DMS53 (cell line): ENCODE data around the gene CHURC1.
A peak's percentile ranks its signal among the peaks of the same experiment; 100 is the strongest.
"Not testable (repeated sequence)": the region's sequence is repeated elsewhere in the genome, so short reads cannot be mapped to it uniquely, and the experiment has no call there.

ENCODE experiments used
- DNase-seq: peaks from one replicate; lab custom pipeline; 2025; lab: John Stamatoyannopoulos, UW

Gene CHURC1

GRCh38 chr14:64910847-64911495 is 3.3 kb upstream of the CHURC1 start:
- peak; percentile 60 for DNase-seq

DNA sequence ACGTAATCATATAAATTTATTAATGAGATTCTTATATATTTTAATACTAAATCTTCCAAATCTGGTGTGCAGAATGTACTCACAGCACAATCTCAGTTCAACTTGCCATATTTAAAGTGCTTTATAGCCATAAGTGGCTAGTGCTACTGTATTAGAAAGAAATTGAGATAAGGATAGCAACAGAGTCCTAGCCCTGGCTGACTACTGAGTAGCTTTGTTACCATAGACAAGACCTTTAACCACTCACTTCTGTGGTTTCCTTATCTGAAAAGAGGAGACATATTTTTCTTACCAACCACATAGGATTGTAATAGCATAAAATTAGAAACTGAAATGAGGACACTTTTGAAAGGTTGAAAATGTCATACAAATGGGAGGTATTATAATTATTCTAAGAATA is 2.0 kb upstream of the CHURC1 start:
- no peak for DNase-seq

DNA sequence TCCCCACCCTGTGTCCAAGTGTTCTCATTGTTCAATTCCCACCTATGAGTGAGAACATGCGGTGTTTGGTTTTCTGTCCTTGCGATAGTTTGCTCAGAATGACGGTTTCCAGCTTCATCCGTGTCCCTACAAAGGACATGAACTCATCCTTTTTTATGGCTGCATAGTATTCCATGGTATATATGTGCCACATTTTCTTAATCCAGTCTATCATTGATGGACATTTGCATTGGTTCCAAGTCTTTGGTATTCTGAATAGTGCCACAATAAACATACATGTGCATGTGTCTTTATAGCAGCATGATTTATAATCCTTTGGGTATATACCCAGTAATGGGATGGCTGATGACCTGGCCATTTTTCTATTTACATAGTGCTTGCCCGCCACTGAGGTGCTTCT is 778 bp upstream of the CHURC1 start:
- DNase-seq: not testable (repeated sequence)

DNA sequence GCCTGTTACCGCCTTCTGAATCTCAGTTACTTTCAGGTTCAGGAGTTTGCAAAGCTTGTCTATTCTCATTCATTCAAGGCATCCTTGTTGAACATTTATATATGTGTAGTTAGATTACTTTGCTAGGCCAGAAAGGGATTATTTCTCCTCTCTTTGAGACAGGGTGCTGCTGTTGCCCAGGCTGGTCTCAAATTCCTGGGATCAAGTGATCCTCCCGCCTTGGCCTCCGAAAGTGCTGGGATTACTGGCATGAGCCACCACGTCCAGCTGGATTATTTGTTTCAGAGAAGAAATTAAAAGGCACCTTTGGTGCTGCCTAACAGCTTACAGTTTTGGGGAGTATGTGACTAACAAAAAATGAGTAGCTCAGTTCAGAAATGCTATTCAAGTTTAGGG is 772 bp downstream of the CHURC1 start:
- DNase-seq: no peak

DNA sequence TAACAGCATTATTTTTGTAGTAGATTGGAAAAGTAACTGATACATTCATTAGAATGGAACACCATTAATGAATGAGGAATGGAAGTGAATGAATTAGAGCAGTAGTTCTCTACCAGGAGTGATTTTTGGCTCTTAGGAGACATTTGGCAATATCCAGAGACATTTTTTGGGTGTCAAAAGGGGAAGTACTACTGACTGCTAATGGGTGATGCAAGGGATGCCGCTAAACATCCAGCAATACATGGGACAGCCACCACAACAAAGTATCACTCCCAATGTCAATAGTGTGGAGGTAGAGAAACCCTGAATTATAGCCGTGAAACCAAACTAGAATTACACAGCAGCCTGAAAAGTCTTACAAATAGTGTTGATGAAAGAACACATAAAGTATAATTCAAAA is 1.5 kb downstream of the CHURC1 start:
- no peak for DNase-seq

DNA sequence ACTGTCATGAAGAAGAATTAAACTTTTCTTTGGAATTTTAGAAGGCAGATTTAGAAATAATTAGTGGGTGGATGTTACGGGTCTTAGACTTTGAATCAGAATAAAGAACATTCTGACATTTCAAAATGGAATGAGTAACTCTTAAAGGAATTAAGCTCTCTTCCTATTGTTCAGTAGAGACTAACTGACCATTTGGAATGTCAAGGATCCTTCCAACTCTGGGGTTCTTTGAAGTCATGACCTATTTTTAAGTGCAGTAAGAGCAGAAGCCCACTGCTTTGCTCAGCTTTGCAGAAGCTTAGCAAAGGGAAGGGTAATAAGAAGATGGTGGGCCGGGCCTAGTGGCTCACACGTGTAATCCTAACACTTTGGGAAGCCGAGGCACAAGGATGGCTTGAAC is 4.0 kb downstream of the CHURC1 start:
- DNase-seq: no peak

DNA sequence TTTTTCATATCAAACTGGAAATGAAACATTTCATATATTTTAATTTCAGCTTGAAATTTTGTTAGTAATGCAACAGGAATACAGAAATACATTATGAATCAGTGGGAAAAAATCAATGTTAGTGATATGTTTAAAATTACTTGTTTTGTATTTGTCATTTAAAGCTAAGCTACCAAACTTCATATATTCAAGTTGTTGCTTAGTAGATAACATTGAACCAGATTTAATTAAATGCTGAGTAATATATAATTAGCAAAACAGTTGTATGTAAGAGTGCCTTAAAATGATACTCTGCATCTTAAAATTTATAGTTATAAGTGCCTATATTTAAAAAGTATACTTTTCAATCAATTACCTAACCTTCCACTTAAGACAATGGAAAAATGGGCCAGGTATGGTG is 5.0 kb downstream of the CHURC1 start:
- no peak for DNase-seq

- no peak for DNase-seq
Observed at GRCh38 chr14:64919618-64920017, 5.4 kb downstream of the CHURC1 start.

DNA sequence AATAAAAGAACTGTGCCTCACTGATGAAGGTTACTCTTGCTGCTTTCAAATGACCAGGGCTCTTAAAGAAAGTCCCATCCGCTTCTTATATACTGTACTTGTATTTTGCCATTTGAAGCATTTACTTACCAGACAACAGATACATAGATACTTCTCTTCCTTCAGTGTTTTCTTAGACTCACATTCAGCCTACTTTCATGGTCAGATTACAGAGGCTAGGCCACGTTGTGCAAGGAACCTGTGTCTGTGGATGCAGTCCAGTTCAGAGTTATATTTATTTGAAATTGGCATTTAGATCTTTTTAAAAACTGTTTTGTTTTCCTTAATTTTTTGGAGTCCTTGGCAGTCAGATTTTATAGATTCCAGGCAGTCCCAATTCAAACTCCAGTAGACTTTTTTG is 6.2 kb downstream of the CHURC1 start:
- DNase-seq: no peak

DNA sequence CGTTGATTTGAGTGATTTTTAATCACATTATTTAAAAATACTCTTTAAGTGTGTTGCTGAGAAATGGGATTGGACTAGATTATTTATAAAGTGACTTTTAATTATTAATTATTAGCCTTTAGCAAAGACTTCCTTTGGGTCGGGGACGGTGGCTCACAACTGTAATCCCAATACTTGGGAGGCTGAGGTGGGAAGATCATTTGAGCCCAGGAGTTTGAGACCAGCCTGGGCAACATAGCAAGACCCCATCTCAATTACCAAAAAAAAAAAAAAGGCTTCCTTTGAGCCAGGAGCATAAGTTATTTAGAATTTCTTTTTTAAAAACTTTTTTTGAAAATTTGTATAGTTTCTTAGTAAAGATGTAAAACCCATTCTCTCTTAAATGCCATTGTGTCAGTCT is 8.8 kb downstream of the CHURC1 start:
- DNase-seq: no peak

DNA sequence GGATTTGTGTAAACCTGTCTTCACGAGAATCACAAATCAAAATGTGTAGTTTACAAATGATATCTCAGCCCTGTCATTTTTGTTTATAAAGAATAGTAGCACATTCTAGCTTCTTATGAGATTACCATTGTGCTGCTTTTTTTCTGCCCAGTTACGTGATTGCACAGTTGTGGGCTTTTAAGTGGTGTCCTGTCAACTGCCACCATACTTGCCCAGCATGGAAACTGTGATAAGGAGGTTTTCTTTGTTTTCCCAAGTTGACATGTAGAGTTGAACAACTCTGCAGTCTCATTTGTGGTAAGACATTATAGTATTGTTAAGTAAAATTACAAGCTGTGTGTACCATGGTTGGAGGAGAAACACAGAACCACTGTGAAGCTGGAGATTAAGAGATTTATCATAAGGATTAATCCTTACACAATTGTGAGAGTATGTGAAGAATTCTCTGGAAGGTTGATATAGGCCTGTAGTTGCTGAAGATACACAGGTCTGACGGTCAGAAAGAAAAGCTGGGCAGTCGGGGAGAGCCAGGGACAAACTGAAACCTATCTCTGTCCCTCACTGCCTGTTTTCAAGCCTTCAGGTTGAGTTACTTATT is 12.2 kb downstream of the CHURC1 start:
- DNase-seq: no peak

GRCh38 chr14:64927031-64927430 is 12.8 kb downstream of the CHURC1 start:
- no peak for DNase-seq

- DNase-seq: no peak
Observed at GRCh38 chr14:64928239-64929013, 14.2 kb downstream of the CHURC1 start.

DNA sequence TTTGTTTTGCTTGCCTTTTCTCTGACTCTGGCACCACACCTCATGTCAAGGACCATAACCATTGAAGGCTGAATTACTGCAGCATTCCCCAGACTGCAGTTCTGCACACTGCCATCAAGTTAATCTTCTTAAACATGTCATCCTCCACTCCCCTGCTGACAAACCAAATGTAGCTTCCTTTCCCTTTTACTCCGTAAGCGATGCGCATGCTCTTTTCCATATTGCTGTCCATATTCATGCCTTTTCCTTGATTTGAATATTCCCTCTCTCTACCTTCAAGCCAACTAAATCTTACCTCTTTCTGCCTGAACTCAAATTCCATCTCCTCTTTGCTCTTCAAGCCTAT is 14.7 kb downstream of the CHURC1 start:
- DNase-seq: no peak

GRCh38 chr14:64930085-64930843 is 16.0 kb downstream of the CHURC1 start:
- DNase-seq: no peak

DNA sequence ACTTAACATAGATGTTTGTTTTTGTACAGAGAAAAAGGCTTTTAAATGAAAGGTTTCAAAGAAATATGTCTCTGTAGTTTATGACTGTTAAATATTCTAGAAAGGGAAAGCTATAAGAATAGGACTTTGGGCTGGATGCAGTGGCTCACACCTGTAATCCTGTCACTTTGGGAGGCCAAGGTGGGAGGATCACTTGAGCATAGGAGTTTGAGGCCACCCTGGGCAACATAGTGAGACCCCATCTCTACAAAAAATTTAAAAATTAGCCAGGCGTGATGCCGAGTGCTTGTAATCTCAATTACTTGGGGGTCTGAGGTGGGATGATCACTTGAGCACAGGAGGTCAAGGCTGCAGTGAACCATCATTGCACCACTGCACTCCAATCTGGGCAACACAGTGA is 16.9 kb downstream of the CHURC1 start:
- DNase-seq: no peak

- DNase-seq: no peak
Observed at GRCh38 chr14:64932231-64932630, 18.0 kb downstream of the CHURC1 start.

DNA sequence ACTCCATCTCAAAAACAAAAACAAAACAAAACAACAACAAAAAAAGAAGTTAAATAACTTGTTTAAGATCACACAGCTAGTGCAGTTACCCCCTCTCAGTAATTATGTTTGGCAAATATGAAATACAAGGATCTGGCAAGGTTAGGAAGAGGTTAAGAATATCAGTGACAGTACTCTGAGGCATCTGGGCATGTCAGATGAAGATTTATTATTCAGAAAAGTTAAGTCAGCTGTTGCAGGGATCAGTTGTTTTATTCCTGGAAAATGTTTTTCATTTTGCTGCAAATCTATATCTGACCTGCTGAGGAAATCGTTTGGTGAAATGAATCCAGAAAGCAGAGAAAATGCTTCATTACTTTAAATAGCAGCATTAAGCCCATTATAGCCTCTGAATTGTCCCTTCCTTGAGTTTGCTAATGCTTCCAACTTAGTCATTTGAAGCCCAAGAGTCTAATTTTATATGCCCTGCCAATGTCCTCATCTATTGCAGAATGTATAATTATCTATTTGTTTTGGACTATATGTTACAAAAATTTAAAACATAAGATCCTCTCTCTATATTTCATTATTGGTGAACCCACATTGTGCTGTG is 20.2 kb downstream of the CHURC1 start:
- no peak for DNase-seq

- no peak for DNase-seq
Observed at GRCh38 chr14:64935508-64935907, 21.3 kb downstream of the CHURC1 start.

- no peak for DNase-seq
Observed at GRCh38 chr14:64937171-64937820, 23.0 kb downstream of the CHURC1 start.

GRCh38 chr14:64937821-64938193 is 23.6 kb downstream of the CHURC1 start:
- DNase-seq: peak; percentile 51
